GM10266 (cell line): ENCODE data around the gene SLC24A2.

Experiments used
- DNase-seq: peaks from one replicate; pipeline ENCODE4 v3.0.0; 2012; ENCODE audit errors: extremely low spot score
- TF ChIP-seq, protein P1 (sequence below): IDR thresholded peaks from 2 replicates; pipeline ENCODE4 v1.5.1; 2012; ENCODE audit warnings: mild to moderate bottlenecking, low read depth; ENCODE audit not compliant: control insufficient read depth, insufficient read depth; ENCODE audit errors: missing control alignments

The SLC24A2 gene

DNA sequence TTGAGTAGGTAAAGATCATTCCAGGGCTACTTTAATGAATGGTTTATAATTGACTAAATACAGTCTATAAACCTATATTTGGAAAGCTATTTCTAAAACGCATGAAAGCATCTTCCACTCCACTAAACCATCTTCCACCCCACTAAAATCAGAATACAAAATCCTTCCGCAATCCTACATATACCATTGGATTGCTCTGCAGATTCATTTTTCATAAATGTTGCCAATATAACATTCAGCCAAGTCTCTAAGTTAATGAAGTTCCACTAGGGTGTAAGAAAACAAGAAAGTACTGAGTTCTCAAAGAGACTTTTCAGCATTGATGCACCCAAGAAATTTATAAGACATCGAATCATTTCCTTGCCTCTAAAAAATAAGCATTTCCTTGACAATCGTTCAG is 4.7 kb downstream of the SLC24A2 start:
- no peak for DNase-seq
- TF ChIP-seq, protein P1, sequence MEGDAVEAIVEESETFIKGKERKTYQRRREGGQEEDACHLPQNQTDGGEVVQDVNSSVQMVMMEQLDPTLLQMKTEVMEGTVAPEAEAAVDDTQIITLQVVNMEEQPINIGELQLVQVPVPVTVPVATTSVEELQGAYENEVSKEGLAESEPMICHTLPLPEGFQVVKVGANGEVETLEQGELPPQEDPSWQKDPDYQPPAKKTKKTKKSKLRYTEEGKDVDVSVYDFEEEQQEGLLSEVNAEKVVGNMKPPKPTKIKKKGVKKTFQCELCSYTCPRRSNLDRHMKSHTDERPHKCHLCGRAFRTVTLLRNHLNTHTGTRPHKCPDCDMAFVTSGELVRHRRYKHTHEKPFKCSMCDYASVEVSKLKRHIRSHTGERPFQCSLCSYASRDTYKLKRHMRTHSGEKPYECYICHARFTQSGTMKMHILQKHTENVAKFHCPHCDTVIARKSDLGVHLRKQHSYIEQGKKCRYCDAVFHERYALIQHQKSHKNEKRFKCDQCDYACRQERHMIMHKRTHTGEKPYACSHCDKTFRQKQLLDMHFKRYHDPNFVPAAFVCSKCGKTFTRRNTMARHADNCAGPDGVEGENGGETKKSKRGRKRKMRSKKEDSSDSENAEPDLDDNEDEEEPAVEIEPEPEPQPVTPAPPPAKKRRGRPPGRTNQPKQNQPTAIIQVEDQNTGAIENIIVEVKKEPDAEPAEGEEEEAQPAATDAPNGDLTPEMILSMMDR: no peak

- TF ChIP-seq, protein P1: no peak
- no peak for DNase-seq
Observed at GRCh38 chr9:19783500-19783899, 5.3 kb downstream of the SLC24A2 start.

GRCh38 chr9:19782005-19782404 is 6.8 kb downstream of the SLC24A2 start:
- no peak for DNase-seq

DNA sequence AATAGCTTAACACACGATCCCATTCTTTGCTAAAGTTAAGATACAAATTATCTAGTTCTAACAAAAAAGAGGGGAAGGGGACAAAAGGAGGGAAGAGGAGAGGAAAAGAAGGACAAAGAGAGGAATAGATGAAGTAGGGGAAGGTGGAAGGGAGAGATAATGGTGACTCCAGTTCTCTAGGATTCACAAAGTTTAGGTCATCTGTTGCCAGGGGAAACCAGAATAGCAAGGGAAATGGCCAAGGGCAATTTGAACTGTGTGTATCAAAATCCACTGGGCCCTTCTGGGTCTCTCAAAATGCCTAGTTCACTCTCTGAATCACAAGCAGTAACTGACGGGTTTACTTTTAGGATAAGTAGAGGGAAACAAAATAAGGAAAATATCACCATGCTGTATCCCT is 7.6 kb downstream of the SLC24A2 start:
- TF ChIP-seq, protein P1: no peak
- no peak for DNase-seq

More at GRCh38 chr9:19782005-19782404, 6.8 kb downstream of the SLC24A2 start:
- TF ChIP-seq, protein P1: no peak

- DNase-seq: no peak
Observed at GRCh38 chr9:19771446-19771845, 17.4 kb downstream of the SLC24A2 start.

DNA sequence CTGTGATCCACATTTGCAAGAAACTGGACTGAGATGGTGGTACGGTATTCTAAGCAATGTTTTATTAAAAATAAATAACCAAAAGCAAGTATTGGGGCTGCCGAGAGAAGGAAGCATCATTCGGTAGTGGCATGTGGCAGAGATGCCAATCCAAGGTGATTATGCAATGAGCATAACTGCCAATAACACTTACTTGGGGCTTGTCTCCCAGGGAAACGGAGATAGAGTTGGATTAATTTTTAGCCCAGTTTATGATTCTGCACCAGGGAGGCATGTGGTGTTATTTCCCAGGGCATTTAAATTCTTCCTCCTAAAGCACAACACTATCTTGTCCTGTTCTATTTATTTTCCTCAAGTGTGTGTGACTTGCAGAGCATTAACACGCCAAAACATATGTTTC is 17.9 kb downstream of the SLC24A2 start:
- DNase-seq: no peak
- TF ChIP-seq, protein P1: no peak

More at GRCh38 chr9:19771446-19771845, 17.4 kb downstream of the SLC24A2 start:
- TF ChIP-seq, protein P1: no peak

DNA sequence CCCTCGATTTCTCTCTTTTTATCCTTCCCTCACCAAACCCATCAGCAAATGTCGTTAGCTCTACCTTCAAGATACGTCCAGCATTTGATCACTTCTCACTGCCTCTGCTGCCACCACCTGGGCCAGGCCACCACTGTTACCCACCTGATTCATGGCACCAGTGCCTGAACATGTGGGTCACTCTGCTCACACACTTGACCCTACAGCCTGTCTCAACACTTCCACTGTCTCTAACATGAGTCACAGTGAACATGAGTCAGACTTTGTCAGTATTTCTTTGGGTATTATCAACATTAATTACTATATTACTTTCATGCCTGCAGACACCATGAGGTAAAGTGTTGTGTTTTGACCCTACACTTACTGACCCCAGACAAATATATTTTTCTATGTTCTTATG is 19.6 kb downstream of the SLC24A2 start:
- no peak for DNase-seq

More for the DNA sequence above, 19.6 kb downstream of the SLC24A2 start:
- TF ChIP-seq, protein P1: no peak
